ENCODE data around the gene TCF7. TPM values are rescaled to one million over a fixed set of nuclear protein-coding genes. Genes with fewer than 3 reads are reported as not detected.

The TCF7 gene
- total and polyA plus RNA-seq, 2 of the 13 experiments (the other 11 are each of a cell fraction or from before 2014, with no cell fraction given) = 6.3 to 6.8 TPM

- TF ChIP-seq KDM4B (CRISPR knock-in tag; IDR thresholded peaks at IDR 0.05) (no peak), ZNF17 (CRISPR knock-in tag; IDR thresholded peaks at IDR 0.05) (no peak), TFAP4 (IDR thresholded peaks at IDR 0.05; ENCODE audit: borderline replicate concordance, low read depth) (peak; percentile 53; the same call in 1 of the 2 replicates), TBX2 (CRISPR knock-in tag; IDR thresholded peaks at IDR 0.05; ENCODE audit: borderline replicate concordance) (peak; percentile 32; the same call in 1 of the 2 replicates), SOX5 (CRISPR knock-in tag; IDR thresholded peaks at IDR 0.05; ENCODE audit: borderline replicate concordance) (peak; percentile 65; the same call in 1 of the 2 replicates), FOSL2 (CRISPR knock-in tag; IDR thresholded peaks at IDR 0.05) (peak; percentile 34; the same call in 1 of the 2 replicates), FOXP1 (IDR thresholded peaks at IDR 0.05) (no peak), FOXP1 (CRISPR knock-in tag; IDR thresholded peaks at IDR 0.05) (peak; percentile 25; the same call in 1 of the 2 replicates), CEBPB (IDR thresholded peaks at IDR 0.05; ENCODE audit: borderline replicate concordance, low read depth, low read length) (peak; percentile 91), SKI (IDR thresholded peaks at IDR 0.05; ENCODE audit: partially characterized antibody) (peak; percentile 17), GFI1 (CRISPR knock-in tag; IDR thresholded peaks at IDR 0.05; ENCODE audit: borderline replicate concordance) (peak; percentile 71; the same call in 1 of the 2 replicates), ZBTB34 (CRISPR knock-in tag; IDR thresholded peaks at IDR 0.05) (peak; percentile 69; the same call in 1 of the 2 replicates), SAP130 (CRISPR knock-in tag; IDR thresholded peaks at IDR 0.05; ENCODE audit: low read depth) (peak; percentile 58; the same call in 1 of the 2 replicates), DRAP1 (CRISPR knock-in tag; IDR thresholded peaks at IDR 0.05) (no peak), KAT8 (CRISPR knock-in tag; IDR thresholded peaks at IDR 0.05) (0 out of 2 replicates have a peak, but pooled peaks have one; percentile 32), EP300 (IDR thresholded peaks at IDR 0.05; ENCODE audit: low read depth in 2 of 2, low read length in 2 of 2) (peak in 1 of 2 experiments; percentile 80; a peak in 2 of 4 replicates), EP300 (CRISPR knock-in tag; IDR thresholded peaks at IDR 0.05; ENCODE audit: borderline replicate concordance) (no peak), ZNF335 (CRISPR knock-in tag; IDR thresholded peaks at IDR 0.05) (peak; percentile 75; the same call in 1 of the 2 replicates), BCL6 (CRISPR knock-in tag; IDR thresholded peaks at IDR 0.05) (peak; percentile 59)
- TF ChIP-seq, protein P1, sequence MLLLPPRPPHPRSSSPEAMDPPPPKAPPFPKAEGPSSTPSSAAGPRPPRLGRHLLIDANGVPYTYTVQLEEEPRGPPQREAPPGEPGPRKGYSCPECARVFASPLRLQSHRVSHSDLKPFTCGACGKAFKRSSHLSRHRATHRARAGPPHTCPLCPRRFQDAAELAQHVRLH (CRISPR knock-in tag; IDR thresholded peaks at IDR 0.05; ENCODE audit: borderline replicate concordance, low read depth) = 0 out of 2 replicates have a peak, but pooled peaks have one; percentile 6
- TF ChIP-seq, protein P2, sequence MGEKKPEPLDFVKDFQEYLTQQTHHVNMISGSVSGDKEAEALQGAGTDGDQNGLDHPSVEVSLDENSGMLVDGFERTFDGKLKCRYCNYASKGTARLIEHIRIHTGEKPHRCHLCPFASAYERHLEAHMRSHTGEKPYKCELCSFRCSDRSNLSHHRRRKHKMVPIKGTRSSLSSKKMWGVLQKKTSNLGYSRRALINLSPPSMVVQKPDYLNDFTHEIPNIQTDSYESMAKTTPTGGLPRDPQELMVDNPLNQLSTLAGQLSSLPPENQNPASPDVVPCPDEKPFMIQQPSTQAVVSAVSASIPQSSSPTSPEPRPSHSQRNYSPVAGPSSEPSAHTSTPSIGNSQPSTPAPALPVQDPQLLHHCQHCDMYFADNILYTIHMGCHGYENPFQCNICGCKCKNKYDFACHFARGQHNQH (CRISPR knock-in tag; IDR thresholded peaks at IDR 0.05) = peak; percentile 40; the same call in 1 of the 2 replicates
- TF ChIP-seq, protein P3, sequence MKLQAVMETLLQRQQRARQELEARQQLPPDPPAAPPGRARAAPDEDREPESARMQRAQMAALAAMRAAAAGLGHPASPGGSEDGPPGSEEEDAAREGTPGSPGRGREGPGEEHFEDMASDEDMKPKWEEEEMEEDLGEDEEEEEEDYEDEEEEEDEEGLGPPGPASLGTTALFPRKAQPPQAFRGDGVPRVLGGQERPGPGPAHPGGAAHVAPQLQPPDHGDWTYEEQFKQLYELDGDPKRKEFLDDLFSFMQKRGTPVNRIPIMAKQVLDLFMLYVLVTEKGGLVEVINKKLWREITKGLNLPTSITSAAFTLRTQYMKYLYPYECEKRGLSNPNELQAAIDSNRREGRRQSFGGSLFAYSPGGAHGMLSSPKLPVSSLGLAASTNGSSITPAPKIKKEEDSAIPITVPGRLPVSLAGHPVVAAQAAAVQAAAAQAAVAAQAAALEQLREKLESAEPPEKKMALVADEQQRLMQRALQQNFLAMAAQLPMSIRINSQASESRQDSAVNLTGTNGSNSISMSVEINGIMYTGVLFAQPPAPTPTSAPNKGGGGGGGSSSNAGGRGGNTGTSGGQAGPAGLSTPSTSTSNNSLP (IDR thresholded peaks at IDR 0.05; ENCODE audit: low read depth, low read length) = peak; percentile 54; the same call in 1 of the 2 replicates
- TF ChIP-seq, protein P4, sequence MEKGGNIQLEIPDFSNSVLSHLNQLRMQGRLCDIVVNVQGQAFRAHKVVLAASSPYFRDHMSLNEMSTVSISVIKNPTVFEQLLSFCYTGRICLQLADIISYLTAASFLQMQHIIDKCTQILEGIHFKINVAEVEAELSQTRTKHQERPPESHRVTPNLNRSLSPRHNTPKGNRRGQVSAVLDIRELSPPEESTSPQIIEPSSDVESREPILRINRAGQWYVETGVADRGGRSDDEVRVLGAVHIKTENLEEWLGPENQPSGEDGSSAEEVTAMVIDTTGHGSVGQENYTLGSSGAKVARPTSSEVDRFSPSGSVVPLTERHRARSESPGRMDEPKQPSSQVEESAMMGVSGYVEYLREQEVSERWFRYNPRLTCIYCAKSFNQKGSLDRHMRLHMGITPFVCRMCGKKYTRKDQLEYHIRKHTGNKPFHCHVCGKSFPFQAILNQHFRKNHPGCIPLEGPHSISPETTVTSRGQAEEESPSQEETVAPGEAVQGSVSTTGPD (CRISPR knock-in tag; IDR thresholded peaks at IDR 0.05) = peak; percentile 94
Measured at GRCh38 chr5:134149571-134150303, 35.3 kb downstream of the TCF7 start (continued).

All from HepG2 (cell line).